ENCODE measurements around the gene GFRA4.
"Not testable (repeated sequence)": the region's sequence is repeated elsewhere in the genome, so short reads cannot be mapped to it uniquely, and the experiment has no call there.

The GFRA4 gene

GRCh38 chr20:3652676-3653596 is 10.3 kb downstream of the GFRA4 start:
- no peak for DNase-seq

GRCh38 chr20:3652221-3652620 is 11.0 kb downstream of the GFRA4 start:
- no peak for DNase-seq

- no peak for DNase-seq
These were observed 11.8 kb downstream of the GFRA4 start for GRCh38 chr20:3651204-3651962.

GRCh38 chr20:3648951-3649350 is 14.2 kb downstream of the GFRA4 start:
- DNase-seq: no peak

- no peak for DNase-seq
These were observed 15.7 kb downstream of the GFRA4 start for GRCh38 chr20:3647473-3647872.

- no peak for DNase-seq
These were observed 16.5 kb downstream of the GFRA4 start for GRCh38 chr20:3646651-3647050.

- no peak for DNase-seq
These were observed 17.1 kb downstream of the GFRA4 start for GRCh38 chr20:3646067-3646440.

GRCh38 chr20:3645309-3646066 is 17.7 kb downstream of the GFRA4 start:
- DNase-seq: no peak

GRCh38 chr20:3640259-3640658 is 22.9 kb downstream of the GFRA4 start:
- DNase-seq: no peak

- DNase-seq: no peak
These were observed 27.9 kb downstream of the GFRA4 start for GRCh38 chr20:3635346-3635745.

- no peak for DNase-seq
These were observed 29.2 kb downstream of the GFRA4 start for GRCh38 chr20:3633913-3634478.

GRCh38 chr20:3632311-3633004 is 30.7 kb downstream of the GFRA4 start:
- no peak for DNase-seq

- no peak for DNase-seq
These were observed 31.7 kb downstream of the GFRA4 start for GRCh38 chr20:3631534-3631933.

GRCh38 chr20:3630429-3630828 is 32.8 kb downstream of the GFRA4 start:
- no peak for DNase-seq

- no peak for DNase-seq
These were observed 33.3 kb downstream of the GFRA4 start for GRCh38 chr20:3629893-3630292.

GRCh38 chr20:3628502-3629314 is 34.5 kb downstream of the GFRA4 start:
- DNase-seq: no peak

GRCh38 chr20:3627476-3627875 is 35.7 kb downstream of the GFRA4 start:
- DNase-seq: no peak

GRCh38 chr20:3622406-3622805 is 40.8 kb downstream of the GFRA4 start:
- DNase-seq: no peak

- DNase-seq: no peak
These were observed 42.1 kb downstream of the GFRA4 start for GRCh38 chr20:3621111-3621510.

GRCh38 chr20:3616250-3616649 is 46.9 kb downstream of the GFRA4 start:
- no peak for DNase-seq

- DNase-seq: not testable (repeated sequence)
These were observed 47.9 kb downstream of the GFRA4 start for GRCh38 chr20:3615171-3615840.

Measured in CD4-positive, alpha-beta T cell treated with Interleukin-6 for 4 hours (primary cell).